Omental fat pad (tissue), 4 donors: ENCODE data around the gene MBIP. TPM values are rescaled to one million over a fixed set of nuclear protein-coding genes. Genes with fewer than 3 reads are reported as not detected.

ENCODE experiments used
- ATAC-seq: fragments of 150-250 bp; one replicate; pipeline ENCODE4 v1.9.1; 2016; ENCODE audit warnings: mild to moderate bottlenecking, moderate library complexity; ENCODE audit not compliant: low FRiP score
- DNase-seq: peaks from one replicate; pipeline ENCODE4 v3.0.0-alpha.2; 2019; ENCODE audit warnings: low spot score
- total RNA-seq, 4 donors: library from RNA; depleted of rRNA; stranded (reverse); fragments of >200 nt; gene quantifications; one replicate each; pipeline ENCODE4 v1.1.0, GENCODE V29; 2016
- TF ChIP-seq, protein P1 (sequence below), 3 donors: fragments of 450-650 bp; IDR thresholded peaks; one replicate each; pipeline ENCODE4 v1.5.1; 2016 to 2017; ENCODE audit warnings: antibody characterized with exemption in 3 of 3, mild to moderate bottlenecking in 3 of 3, moderate library complexity in 2 of 3

The MBIP gene
- total RNA-seq, 4 donors from 2014 or later, result 10.8 to 18.3 (median 12.4) TPM

DNA sequence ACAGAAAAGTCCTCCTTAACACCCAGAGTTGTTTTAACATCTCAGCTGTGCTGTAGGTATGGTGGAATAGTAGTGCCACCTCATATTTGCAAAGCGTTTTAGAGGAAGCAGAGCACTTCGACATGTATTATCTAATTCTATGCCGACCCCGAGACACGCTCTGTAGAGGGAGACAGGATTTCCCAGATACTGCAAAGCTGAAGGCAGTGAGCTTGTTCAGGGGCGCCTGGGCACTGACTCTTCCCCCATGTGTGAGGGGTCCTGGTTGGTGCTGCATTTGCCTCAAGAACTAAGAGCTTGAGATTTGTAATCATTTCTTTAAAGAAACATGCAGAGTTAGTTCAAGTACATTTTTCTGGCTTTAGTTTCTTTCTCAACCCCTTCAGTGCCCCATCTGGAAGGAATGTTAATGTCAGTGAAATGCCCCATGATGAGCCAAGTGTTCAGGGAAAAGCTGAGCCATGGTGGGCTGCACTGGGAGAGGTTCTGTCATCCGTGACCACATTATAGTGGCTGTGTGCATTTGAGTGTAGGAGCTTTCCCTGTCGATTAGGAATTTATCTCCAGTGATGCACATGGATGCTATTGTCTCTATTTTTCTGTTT is 66.3 kb downstream of the MBIP start:
- DNase-seq (no peak), ATAC-seq (no peak)
- TF ChIP-seq, protein P1, sequence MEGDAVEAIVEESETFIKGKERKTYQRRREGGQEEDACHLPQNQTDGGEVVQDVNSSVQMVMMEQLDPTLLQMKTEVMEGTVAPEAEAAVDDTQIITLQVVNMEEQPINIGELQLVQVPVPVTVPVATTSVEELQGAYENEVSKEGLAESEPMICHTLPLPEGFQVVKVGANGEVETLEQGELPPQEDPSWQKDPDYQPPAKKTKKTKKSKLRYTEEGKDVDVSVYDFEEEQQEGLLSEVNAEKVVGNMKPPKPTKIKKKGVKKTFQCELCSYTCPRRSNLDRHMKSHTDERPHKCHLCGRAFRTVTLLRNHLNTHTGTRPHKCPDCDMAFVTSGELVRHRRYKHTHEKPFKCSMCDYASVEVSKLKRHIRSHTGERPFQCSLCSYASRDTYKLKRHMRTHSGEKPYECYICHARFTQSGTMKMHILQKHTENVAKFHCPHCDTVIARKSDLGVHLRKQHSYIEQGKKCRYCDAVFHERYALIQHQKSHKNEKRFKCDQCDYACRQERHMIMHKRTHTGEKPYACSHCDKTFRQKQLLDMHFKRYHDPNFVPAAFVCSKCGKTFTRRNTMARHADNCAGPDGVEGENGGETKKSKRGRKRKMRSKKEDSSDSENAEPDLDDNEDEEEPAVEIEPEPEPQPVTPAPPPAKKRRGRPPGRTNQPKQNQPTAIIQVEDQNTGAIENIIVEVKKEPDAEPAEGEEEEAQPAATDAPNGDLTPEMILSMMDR (IDR thresholded peaks at IDR 0.05), result no peak

Other genes with a start within 250 kb of the MBIP start
- not detected for gene PTCSC3, start 143.9 kb downstream of the MBIP start, total RNA-seq
- not detected for gene NKX2-1, start 199.6 kb upstream of the MBIP start, total RNA-seq